DOHH2 (cell line): ENCODE measurements around the gene PDE4D.
"Not testable (repeated sequence)": the region's sequence is repeated elsewhere in the genome, so short reads cannot be mapped to it uniquely, and the experiment has no call there.

ENCODE experiments used
- H3F3A ChIP-seq: fragments of 200-600 bp; sonication (generic), shearing (Covaris generic); 2 replicates; pipeline ENCODE4 v1.6.0; 2016; ENCODE audit warnings: antibody characterized with exemption, mild to moderate bottlenecking; ENCODE audit not compliant: control insufficient read depth, insufficient read depth
- H3K27ac ChIP-seq: fragments of 200-600 bp; sonication (generic); 2 replicates; pipeline ENCODE4 v1.5.1; 2014; ENCODE audit warnings: low read depth, mild to moderate bottlenecking, low read length, moderate library complexity
- H3K27me3 ChIP-seq: fragments of 200-600 bp; sonication (generic); 2 replicates; pipeline ENCODE4 v1.6.1; 2014; ENCODE audit warnings: mild to moderate bottlenecking, low read length, mixed read lengths; ENCODE audit not compliant: control insufficient read depth
- H3K36me3 ChIP-seq: fragments of 200-600 bp; sonication (generic); 2 replicates; pipeline ENCODE4 v1.6.1; 2014; ENCODE audit warnings: mild to moderate bottlenecking, low read length, moderate library complexity, mixed read lengths; ENCODE audit not compliant: control insufficient read depth
- H3K4me1 ChIP-seq: fragments of 200-600 bp; sonication (generic); 2 replicates; pipeline ENCODE4 v1.6.1; 2014; ENCODE audit warnings: mild to moderate bottlenecking, low read length, mixed read lengths; ENCODE audit not compliant: control insufficient read depth
- H3K4me2 ChIP-seq: fragments of 200-600 bp; sonication (generic); 2 replicates; pipeline ENCODE4 v1.6.0; 2014; ENCODE audit warnings: mild to moderate bottlenecking, low read length, moderate library complexity
- H3K4me3 ChIP-seq: fragments of 200-600 bp; sonication (generic); 2 replicates; pipeline ENCODE4 v1.5.1; 2014; ENCODE audit warnings: mild to moderate bottlenecking, low read length, mixed read lengths
- H3K79me2 ChIP-seq: fragments of 200-600 bp; sonication (generic); 2 replicates; pipeline ENCODE4 v1.6.1; 2014; ENCODE audit warnings: mild to moderate bottlenecking, low read length, mixed read lengths; ENCODE audit not compliant: control insufficient read depth
- H3K9me2 ChIP-seq: fragments of 200-600 bp; sonication (generic); replicated peaks from 2 replicates; pipeline ENCODE4 v1.6.1; 2014; ENCODE audit warnings: mild to moderate bottlenecking, low read length, mixed read lengths; ENCODE audit not compliant: control insufficient read depth
- H3K9me3 ChIP-seq: fragments of 200-600 bp; sonication (generic); 2 replicates; pipeline ENCODE4 v1.6.1; 2014; ENCODE audit warnings: antibody characterized with exemption, low read length, mixed read lengths; ENCODE audit not compliant: control insufficient read depth, insufficient read depth
- H4K20me1 ChIP-seq: fragments of 200-600 bp; sonication (generic); 2 replicates; pipeline ENCODE4 v1.6.0; 2014; ENCODE audit warnings: low read depth, mild to moderate bottlenecking, antibody characterized with exemption, low read length, moderate library complexity; ENCODE audit not compliant: control insufficient read depth, insufficient read depth
- EZH2phosphoT487 ChIP-seq: fragments of 200-600 bp; sonication (generic); IDR thresholded peaks from 2 replicates; pipeline ENCODE4 v1.6.1; 2017; ENCODE audit warnings: borderline replicate concordance, mild to moderate bottlenecking, antibody characterized with exemption, low read length, moderate library complexity, mixed read lengths
- TF ChIP-seq, protein P1 (sequence below): fragments of 200-600 bp; sonication (generic); IDR thresholded peaks from one replicate; pipeline ENCODE4 v1.5.1; 2014; ENCODE audit warnings: antibody characterized with exemption, mild to moderate bottlenecking, low read depth, low read length; ENCODE audit not compliant: poor library complexity, severe bottlenecking

PDE4D gene

DNA sequence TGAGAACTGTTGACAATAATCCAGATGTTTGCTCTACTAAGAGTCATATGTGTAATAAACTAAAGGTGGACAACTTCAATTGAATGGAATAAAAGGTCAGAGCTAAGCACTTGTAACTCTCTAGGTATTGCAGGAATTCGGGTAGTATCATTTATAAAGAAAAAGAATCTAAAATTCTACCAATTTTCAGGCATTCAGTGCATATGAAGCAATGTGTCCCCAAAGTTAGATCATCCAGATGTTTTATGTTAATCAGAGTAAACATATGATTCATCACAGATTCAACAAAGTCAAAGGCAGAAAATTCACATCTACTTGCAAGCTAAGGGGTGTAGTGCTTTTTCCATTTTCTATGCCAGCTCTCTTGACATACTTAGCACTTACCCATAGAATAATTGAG, 477.1 kb downstream of the PDE4D start:
- H3K36me3 ChIP-seq: no peaks in the 10 kb centered on the region
- H3F3A ChIP-seq: no peaks in the 10 kb centered on the region
- no peak overlapping the region for H3K4me2 ChIP-seq
- no peaks in the 10 kb centered on the region for H4K20me1 ChIP-seq
- H3K4me3 ChIP-seq: no peak overlapping the region
- H3K9me2 ChIP-seq: no peaks in the 10 kb centered on the region
- H3K27me3 ChIP-seq: peaks cover 2% of the 10 kb centered on the region; the same call in 1 of the 2 replicates
- H3K27ac ChIP-seq: no peak overlapping the region
- H3K4me1 ChIP-seq: no peaks in the 10 kb centered on the region
- no peaks in the 10 kb centered on the region for H3K79me2 ChIP-seq
- H3K9me3 ChIP-seq: no peaks in the 10 kb centered on the region
- no peak for TF ChIP-seq EZH2phosphoT487
- TF ChIP-seq, protein P1, sequence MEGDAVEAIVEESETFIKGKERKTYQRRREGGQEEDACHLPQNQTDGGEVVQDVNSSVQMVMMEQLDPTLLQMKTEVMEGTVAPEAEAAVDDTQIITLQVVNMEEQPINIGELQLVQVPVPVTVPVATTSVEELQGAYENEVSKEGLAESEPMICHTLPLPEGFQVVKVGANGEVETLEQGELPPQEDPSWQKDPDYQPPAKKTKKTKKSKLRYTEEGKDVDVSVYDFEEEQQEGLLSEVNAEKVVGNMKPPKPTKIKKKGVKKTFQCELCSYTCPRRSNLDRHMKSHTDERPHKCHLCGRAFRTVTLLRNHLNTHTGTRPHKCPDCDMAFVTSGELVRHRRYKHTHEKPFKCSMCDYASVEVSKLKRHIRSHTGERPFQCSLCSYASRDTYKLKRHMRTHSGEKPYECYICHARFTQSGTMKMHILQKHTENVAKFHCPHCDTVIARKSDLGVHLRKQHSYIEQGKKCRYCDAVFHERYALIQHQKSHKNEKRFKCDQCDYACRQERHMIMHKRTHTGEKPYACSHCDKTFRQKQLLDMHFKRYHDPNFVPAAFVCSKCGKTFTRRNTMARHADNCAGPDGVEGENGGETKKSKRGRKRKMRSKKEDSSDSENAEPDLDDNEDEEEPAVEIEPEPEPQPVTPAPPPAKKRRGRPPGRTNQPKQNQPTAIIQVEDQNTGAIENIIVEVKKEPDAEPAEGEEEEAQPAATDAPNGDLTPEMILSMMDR: no peak

DNA sequence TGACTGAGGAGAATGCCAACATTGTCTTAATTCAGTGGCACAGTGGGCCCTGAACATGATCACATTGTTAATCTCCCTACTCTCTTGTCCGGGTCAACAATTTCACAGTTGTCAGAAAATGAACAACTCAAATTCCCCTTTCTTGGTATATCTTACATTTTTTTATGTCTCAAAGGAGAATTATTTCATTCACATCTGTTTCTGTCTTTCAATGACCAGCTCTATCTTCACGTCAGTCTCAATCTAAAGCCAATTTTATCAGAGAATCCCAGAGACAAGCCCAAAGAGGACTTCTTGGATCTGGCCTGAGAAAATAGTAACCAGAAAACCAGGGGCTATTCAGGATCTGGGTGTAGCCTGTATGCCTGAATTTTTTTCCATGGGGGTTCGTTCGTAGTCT, 477.5 kb downstream of the PDE4D start:
- H3K4me2 ChIP-seq: no peak overlapping the region
- peaks cover 2% of the 10 kb centered on the region; the same call in 1 of the 2 replicates for H3K27me3 ChIP-seq
- H3K4me3 ChIP-seq: no peak overlapping the region
- no peaks in the 10 kb centered on the region for H3K79me2 ChIP-seq
- TF ChIP-seq EZH2phosphoT487: no peak
- TF ChIP-seq, protein P1: no peak
- no peaks in the 10 kb centered on the region for H3K36me3 ChIP-seq
- H3K9me3 ChIP-seq: no peaks in the 10 kb centered on the region
- H3K27ac ChIP-seq: no peak overlapping the region
- H3K4me1 ChIP-seq: no peaks in the 10 kb centered on the region
- H3K9me2 ChIP-seq: no peaks in the 10 kb centered on the region
- H3F3A ChIP-seq: no peaks in the 10 kb centered on the region
- no peaks in the 10 kb centered on the region for H4K20me1 ChIP-seq

DNA sequence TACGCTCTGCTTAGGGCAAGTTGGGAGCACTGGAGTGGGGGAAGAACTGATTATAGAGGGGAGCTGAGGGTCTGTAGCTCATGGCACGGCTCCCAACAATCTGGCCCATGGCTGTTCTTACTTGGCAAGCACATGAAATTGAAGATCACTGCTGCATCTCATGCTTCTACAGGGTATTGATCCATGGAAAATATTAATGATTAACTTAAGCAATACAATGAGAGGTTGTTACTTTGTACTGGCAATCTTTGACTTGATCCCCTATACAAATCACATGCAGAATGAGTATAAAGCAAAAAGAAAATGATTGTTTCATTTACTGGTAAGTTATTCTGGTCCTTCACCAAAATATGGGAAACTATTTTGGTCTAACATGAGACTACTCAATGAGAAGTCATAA, 481.1 kb downstream of the PDE4D start:
- Histone ChIP-seq H3K4me3 (no peak overlapping the region), H3K4me1 (no peaks in the 10 kb centered on the region), H3K9me2 (no peaks in the 10 kb centered on the region), H3F3A (no peaks in the 10 kb centered on the region), H3K9me3 (no peaks in the 10 kb centered on the region; the same call in 1 of the 2 replicates), H3K36me3 (no peaks in the 10 kb centered on the region), H3K27ac (no peak overlapping the region), H3K4me2 (no peak overlapping the region), H3K79me2 (no peaks in the 10 kb centered on the region), H4K20me1 (no peaks in the 10 kb centered on the region), H3K27me3 (peaks cover 2% of the 10 kb centered on the region; the same call in 1 of the 2 replicates)
- no peak for TF ChIP-seq EZH2phosphoT487
- TF ChIP-seq, protein P1: no peak

DNA sequence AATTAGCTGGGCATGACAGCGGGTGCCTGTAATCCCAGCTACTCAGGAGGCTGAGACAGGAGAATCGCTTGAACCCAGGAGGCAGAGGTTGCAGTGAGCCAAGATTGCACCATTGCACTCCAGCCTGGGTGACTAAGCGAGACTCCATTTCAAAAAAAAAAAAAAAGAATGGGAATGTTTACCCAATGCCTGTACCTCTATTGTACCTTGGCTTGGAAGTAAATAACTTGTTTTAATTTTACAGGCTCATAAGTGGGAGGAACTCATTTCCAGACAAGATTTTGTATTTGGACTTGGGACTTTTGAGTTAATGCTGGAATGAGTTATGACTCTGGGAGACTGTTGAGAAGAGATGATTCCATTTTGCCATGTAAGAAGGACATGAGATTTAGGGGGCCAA, 484.5 kb downstream of the PDE4D start:
- not testable (repeated sequence) for H3K36me3 ChIP-seq, H3K4me2 ChIP-seq, H4K20me1 ChIP-seq, H3K4me1 ChIP-seq, H3K79me2 ChIP-seq, H3K27ac ChIP-seq, H3K4me3 ChIP-seq, H3K9me3 ChIP-seq, H3K9me2 ChIP-seq, H3K27me3 ChIP-seq, H3F3A ChIP-seq
